Suprapubic skin (tissue), 4 donors: ENCODE results near the gene RGS4. TPM values are rescaled to one million over a fixed set of nuclear protein-coding genes. Genes with fewer than 3 reads are reported as not detected.

Experiments used
- DNase-seq, 2 donors: peaks; one replicate each; pipeline ENCODE4 v3.0.0-alpha.2; 2019; ENCODE audit warnings: low spot score in 2 of 2
- H3K27ac ChIP-seq: fragments of 200-600 bp; sonication (generic); one replicate; pipeline ENCODE4 v1.5.1; 2019
- H3K27me3 ChIP-seq: fragments of 200-600 bp; sonication (generic); one replicate; pipeline ENCODE4 v1.5.1; 2019
- H3K36me3 ChIP-seq: fragments of 200-600 bp; sonication (generic); one replicate; pipeline ENCODE4 v1.5.1; 2019
- H3K4me1 ChIP-seq: fragments of 200-600 bp; sonication (generic); one replicate; pipeline ENCODE4 v1.5.1; 2019
- H3K4me3 ChIP-seq: fragments of 200-600 bp; sonication (generic); one replicate; pipeline ENCODE4 v1.5.1; 2019; ENCODE audit warnings: mild to moderate bottlenecking
- H3K9me3 ChIP-seq: fragments of 200-600 bp; sonication (generic); one replicate; pipeline ENCODE4 v1.5.1; 2019
- EP300 ChIP-seq: sonication (generic); formaldehyde crosslinking; IDR thresholded peaks from one replicate; pipeline ENCODE4 v1.6.1; 2017; ENCODE audit warnings: antibody characterized with exemption
- POLR2A ChIP-seq, 2 donors: fragments of 450-650 bp; IDR thresholded peaks; one replicate each; pipeline ENCODE4 v1.6.1; 2017; ENCODE audit warnings: antibody characterized with exemption in 2 of 2, mild to moderate bottlenecking in 2 of 2, moderate library complexity in 2 of 2
- POLR2AphosphoS5 ChIP-seq, 3 donors: sonication (generic); formaldehyde crosslinking; IDR thresholded peaks; one replicate each; pipeline ENCODE4 v1.6.1; 2017; ENCODE audit warnings: antibody characterized with exemption in 3 of 3
- WGBS: methylation state at CpG from one replicate; pipeline ENCODE4 v1.1.5; 2018; 5-methylcytosine and 5-hydroxymethylcytosine counted together
- total RNA-seq, 4 donors: library from RNA; depleted of rRNA; stranded (reverse); fragments of >200 nt; gene quantifications; one replicate each; pipeline ENCODE4 v1.1.0, GENCODE V29; 2016
- TF ChIP-seq, protein P1 (sequence below), 2 donors: fragments of 200-600 bp in 1 of 2; fragments of 450-650 bp in 1 of 2; sonication (generic) in 1 of 2; IDR thresholded peaks; one replicate each; pipeline ENCODE4 v1.5.1; 2016 to 2019; ENCODE audit warnings: antibody characterized with exemption in 2 of 2, mild to moderate bottlenecking in 1 of 2, moderate library complexity in 1 of 2

The RGS4 gene
- total RNA-seq, 4 donors from 2014 or later = not detected

DNA sequence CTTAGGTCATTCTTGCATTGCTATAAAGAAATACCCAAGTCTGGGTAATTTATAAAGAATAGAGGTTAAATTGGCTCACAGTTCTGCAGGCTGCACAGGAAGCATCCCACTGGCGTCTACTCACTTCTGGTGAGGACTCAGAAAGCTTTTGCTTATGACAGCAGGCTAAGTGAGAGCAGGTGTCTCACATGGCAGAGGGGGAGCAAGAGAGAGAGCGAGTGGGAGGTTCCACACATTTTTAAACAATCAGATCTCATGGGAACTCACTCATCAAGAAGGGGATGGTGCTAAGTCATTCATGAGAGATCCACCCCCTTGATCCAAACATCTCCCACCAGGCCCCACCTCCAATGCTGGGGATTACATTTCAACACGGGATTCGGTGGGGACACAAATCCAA, 13.6 kb upstream of the RGS4 start:
- no peaks in the 10 kb centered on the region for H3K4me1 ChIP-seq
- no peaks in the 10 kb centered on the region for H3K27me3 ChIP-seq
- H3K27ac ChIP-seq = no peak overlapping the region
- no peaks in the 10 kb centered on the region for H3K36me3 ChIP-seq
- H3K9me3 ChIP-seq = no peaks in the 10 kb centered on the region
- TF ChIP-seq POLR2A (IDR thresholded peaks at IDR 0.05) (no peak), EP300 (no peak), POLR2AphosphoS5 (IDR thresholded peaks at IDR 0.05) (no peak)
- TF ChIP-seq, protein P1, sequence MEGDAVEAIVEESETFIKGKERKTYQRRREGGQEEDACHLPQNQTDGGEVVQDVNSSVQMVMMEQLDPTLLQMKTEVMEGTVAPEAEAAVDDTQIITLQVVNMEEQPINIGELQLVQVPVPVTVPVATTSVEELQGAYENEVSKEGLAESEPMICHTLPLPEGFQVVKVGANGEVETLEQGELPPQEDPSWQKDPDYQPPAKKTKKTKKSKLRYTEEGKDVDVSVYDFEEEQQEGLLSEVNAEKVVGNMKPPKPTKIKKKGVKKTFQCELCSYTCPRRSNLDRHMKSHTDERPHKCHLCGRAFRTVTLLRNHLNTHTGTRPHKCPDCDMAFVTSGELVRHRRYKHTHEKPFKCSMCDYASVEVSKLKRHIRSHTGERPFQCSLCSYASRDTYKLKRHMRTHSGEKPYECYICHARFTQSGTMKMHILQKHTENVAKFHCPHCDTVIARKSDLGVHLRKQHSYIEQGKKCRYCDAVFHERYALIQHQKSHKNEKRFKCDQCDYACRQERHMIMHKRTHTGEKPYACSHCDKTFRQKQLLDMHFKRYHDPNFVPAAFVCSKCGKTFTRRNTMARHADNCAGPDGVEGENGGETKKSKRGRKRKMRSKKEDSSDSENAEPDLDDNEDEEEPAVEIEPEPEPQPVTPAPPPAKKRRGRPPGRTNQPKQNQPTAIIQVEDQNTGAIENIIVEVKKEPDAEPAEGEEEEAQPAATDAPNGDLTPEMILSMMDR (IDR thresholded peaks at IDR 0.05) = no peak
- 60% methylated on average over 4 of the region's 4 CpGs for WGBS
- no peak overlapping the region for H3K4me3 ChIP-seq
- DNase-seq = no peak

DNA sequence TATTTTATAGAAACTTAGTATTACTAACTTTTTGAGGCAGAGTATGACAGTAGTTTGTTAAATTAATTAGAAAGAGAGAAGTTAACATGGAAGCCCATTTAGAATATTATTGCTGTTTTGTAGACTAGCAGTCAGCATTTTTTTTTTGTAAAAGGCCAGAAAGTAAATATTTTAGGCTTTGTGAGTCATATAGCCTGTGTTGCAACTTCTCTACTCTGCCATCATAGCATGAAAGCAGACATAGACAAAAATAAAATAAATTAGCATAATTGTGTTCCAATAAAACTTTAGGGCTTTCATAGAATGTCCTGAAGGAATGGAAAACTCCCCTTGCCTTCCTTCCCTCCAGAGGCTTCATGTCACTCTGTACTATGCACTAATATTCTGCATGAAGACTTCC, 12.3 kb upstream of the RGS4 start:
- H3K27me3 ChIP-seq = no peaks in the 10 kb centered on the region
- no peaks in the 10 kb centered on the region for H3K36me3 ChIP-seq
- H3K4me1 ChIP-seq = no peaks in the 10 kb centered on the region
- H3K27ac ChIP-seq = no peak overlapping the region
- TF ChIP-seq POLR2A (IDR thresholded peaks at IDR 0.05) = no peak
- no peak for DNase-seq
- no peaks in the 10 kb centered on the region for H3K9me3 ChIP-seq
- no peak overlapping the region for H3K4me3 ChIP-seq

DNA sequence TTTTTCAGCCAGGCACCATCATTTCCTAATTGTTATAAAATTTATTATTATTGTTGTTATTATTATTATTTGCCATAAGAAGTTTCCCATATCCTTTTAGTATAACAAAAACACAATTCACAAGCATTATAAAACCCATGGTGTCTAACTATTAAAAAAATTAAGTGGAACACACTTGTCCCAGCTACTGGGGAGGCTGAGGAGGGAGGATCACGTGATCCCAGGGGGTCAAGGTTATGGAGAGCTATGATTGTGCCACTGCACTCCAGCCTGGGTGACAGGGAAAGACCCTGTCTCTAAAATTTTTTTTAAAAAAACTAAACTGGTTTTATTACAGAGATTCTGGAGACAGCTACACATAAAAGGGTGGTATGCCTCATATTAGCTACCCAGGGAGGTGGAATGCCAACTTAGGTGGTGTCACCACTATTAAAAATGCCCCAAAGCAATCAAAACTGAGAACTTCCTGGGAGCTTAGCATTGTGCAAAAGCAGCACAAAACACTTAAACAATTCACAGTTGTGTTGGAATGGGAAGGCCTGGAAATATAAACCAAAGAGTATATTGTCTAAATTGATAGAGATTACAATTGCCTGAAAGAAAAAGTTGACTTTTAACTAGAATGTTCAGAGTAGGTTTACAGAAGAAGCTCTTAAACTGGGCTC, 8.7 kb upstream of the RGS4 start:
- no peaks in the 10 kb centered on the region for H3K36me3 ChIP-seq
- no peaks in the 10 kb centered on the region for H3K4me1 ChIP-seq
- no peak for DNase-seq
- WGBS = 61% methylated on average over 1 of the region's 1 CpG
- H3K27me3 ChIP-seq = no peaks in the 10 kb centered on the region
- TF ChIP-seq, protein P1 (IDR thresholded peaks at IDR 0.05) = no peak
- no peak for TF ChIP-seq EP300
- no peak for TF ChIP-seq POLR2AphosphoS5 (IDR thresholded peaks at IDR 0.05)
- TF ChIP-seq POLR2A (IDR thresholded peaks at IDR 0.05) = no peak
- no peaks in the 10 kb centered on the region for H3K9me3 ChIP-seq
- no peak overlapping the region for H3K27ac ChIP-seq
- no peak overlapping the region for H3K4me3 ChIP-seq

DNA sequence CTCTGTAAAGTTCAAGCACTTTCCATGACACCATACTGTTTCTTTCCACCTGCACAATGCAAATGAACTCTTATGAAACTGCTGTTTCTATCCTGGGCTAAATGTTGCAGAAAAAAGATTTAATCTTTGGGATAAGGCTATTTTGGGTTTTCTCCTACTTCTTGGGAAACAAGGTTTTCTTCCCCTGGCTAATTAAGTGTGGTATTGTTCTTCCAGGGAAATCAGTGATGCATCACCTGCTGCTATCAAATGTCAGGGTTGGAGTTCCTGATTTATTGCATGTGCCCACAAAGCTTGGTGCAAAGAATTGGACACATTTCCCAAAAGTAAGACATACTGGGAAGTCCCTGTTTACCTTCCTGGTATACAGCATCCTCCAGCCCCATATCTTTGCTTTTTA, 6.0 kb upstream of the RGS4 start:
- TF ChIP-seq POLR2A (IDR thresholded peaks at IDR 0.05) = no peak
- TF ChIP-seq, protein P1 (IDR thresholded peaks at IDR 0.05) = no peak
- no peak for DNase-seq
- H3K36me3 ChIP-seq = no peaks in the 10 kb centered on the region

DNA sequence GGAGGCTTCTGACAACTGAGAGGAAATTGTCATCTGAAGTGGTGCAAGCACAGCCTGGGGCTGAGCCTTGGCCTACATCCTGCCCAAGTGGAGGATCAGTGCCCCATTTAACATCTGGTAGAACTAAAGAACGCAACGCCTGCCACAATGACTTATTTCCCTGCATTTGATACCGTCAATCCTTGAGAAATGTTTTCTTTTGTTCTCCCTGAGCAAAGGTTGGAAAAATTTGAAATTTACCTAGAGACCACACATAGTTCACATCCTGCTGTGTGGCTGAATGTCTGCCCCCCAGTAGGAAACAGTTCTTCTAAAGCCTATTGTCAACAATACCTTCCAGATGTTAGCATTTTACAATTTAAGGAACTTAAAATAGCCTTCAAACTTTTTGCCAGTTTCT, 5.6 kb upstream of the RGS4 start:
- TF ChIP-seq POLR2AphosphoS5 (IDR thresholded peaks at IDR 0.05) (no peak), EP300 (no peak), POLR2A (IDR thresholded peaks at IDR 0.05) (no peak)
- TF ChIP-seq, protein P1 (IDR thresholded peaks at IDR 0.05) = no peak
- peaks cover 5% of the 10 kb centered on the region for H3K27me3 ChIP-seq
- 53% methylated on average over 3 of the region's 3 CpGs for WGBS
- no peak overlapping the region for H3K27ac ChIP-seq
- no peak overlapping the region for H3K4me3 ChIP-seq
- no peaks in the 10 kb centered on the region for H3K9me3 ChIP-seq
- H3K4me1 ChIP-seq = no peaks in the 10 kb centered on the region
- no peak for DNase-seq
- H3K36me3 ChIP-seq = no peaks in the 10 kb centered on the region

More for the DNA sequence above, 6.0 kb upstream of the RGS4 start:
- Histone ChIP-seq H3K4me1 (no peaks in the 10 kb centered on the region), H3K27ac (no peak overlapping the region), H3K4me3 (no peak overlapping the region), H3K9me3 (no peaks in the 10 kb centered on the region), H3K27me3 (peaks cover 5% of the 10 kb centered on the region)

DNA sequence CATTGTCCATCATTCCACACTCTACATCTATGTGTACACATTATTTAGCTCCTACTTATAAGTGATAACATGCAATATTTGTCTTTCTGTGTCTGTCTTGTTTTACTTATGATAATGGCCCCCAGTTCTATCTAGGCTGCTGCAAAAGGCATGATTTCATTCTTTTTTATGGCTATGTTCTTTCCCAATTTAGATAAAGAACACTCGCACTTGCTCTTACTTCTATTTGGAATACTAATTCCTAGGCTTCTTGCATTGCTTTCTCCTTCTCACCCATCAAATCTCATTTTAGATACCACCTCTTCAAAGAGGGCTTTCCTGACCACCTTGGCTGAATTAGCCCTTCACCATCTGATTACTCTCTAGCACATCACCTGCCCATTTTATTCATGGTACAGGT, 3.0 kb upstream of the RGS4 start:
- H3K27me3 ChIP-seq = peaks cover 12% of the 10 kb centered on the region
- WGBS = 95% methylated on average over 1 of the region's 1 CpG
- no peak for TF ChIP-seq POLR2AphosphoS5 (IDR thresholded peaks at IDR 0.05)
- TF ChIP-seq, protein P1 (IDR thresholded peaks at IDR 0.05) = no peak
- no peak for TF ChIP-seq EP300
- no peak for TF ChIP-seq POLR2A (IDR thresholded peaks at IDR 0.05)
- no peaks in the 10 kb centered on the region for H3K36me3 ChIP-seq
- peaks cover 8% of the 10 kb centered on the region for H3K4me1 ChIP-seq
- DNase-seq = no peak
- H3K4me3 ChIP-seq = no peak overlapping the region
- H3K27ac ChIP-seq = no peak overlapping the region
- no peaks in the 10 kb centered on the region for H3K9me3 ChIP-seq
